SK-N-SH treated with all-trans-retinoic acid at 6 μM for 48 hours (cell line): ENCODE measurements around the gene CLCN7.

ENCODE experiments used
- ATAC-seq: fragments of 200-7000 bp; cut with Tn5 transposase; 3 replicates; pipeline ENCODE4 v1.9.1; 2020; ENCODE audit warnings: mild to moderate bottlenecking, moderate library complexity
- ARNTL ChIP-seq: fragments of 450-650 bp; formaldehyde crosslinking; IDR thresholded peaks from 2 replicates; pipeline ENCODE4 v1.5.0; 2020; ENCODE audit warnings: low read depth, mild to moderate bottlenecking, moderate library complexity, borderline replicate concordance
- BACH2 ChIP-seq: fragments of 250-450 bp; sonication (Bioruptor Pico); IDR thresholded peaks from 2 replicates; pipeline ENCODE4 v1.9.0; 2021; ENCODE audit warnings: mild to moderate bottlenecking, borderline replicate concordance
- CREB5 ChIP-seq: fragments of 250-450 bp; sonication (Bioruptor Pico); IDR thresholded peaks from 2 replicates; pipeline ENCODE4 v1.5.1; 2020; ENCODE audit warnings: low read depth, mild to moderate bottlenecking, moderate library complexity
- CSDC2 ChIP-seq: fragments of 250-450 bp; sonication (Bioruptor Pico); IDR thresholded peaks from 2 replicates; pipeline ENCODE4 v1.5.0; 2020; ENCODE audit warnings: mild to moderate bottlenecking, moderate library complexity
- CSRNP3 ChIP-seq: fragments of 250-450 bp; sonication (Bioruptor Pico); IDR thresholded peaks from 2 replicates; pipeline ENCODE4 v1.5.1; 2021; ENCODE audit warnings: mild to moderate bottlenecking, moderate library complexity
- ESRRG ChIP-seq: fragments of 250-450 bp; sonication (Bioruptor Pico); IDR thresholded peaks from 2 replicates; pipeline ENCODE4 v1.6.1; 2021; ENCODE audit warnings: mild to moderate bottlenecking
- GLIS3 ChIP-seq: fragments of 250-450 bp; sonication (Bioruptor Pico); IDR thresholded peaks from 2 replicates; pipeline ENCODE4 v1.5.0; 2020; ENCODE audit warnings: mild to moderate bottlenecking, moderate library complexity
- ISL1 ChIP-seq: fragments of 250-450 bp; sonication (Bioruptor Pico); IDR thresholded peaks from 2 replicates; pipeline ENCODE4 v2.1.2; 2022; ENCODE audit warnings: mild to moderate bottlenecking, moderate library complexity
- OSR1 ChIP-seq: fragments of 250-450 bp; sonication (Bioruptor Pico); IDR thresholded peaks from 2 replicates; pipeline ENCODE4 v1.8.0; 2022; ENCODE audit warnings: moderate library complexity, mild to moderate bottlenecking, inconsistent platforms
- PATZ1 ChIP-seq: fragments of 250-450 bp; sonication (Bioruptor Pico); IDR thresholded peaks from 2 replicates; pipeline ENCODE4 v1.8.0; 2020; ENCODE audit warnings: mild to moderate bottlenecking, moderate library complexity, borderline replicate concordance
- POU6F1 ChIP-seq: fragments of 250-450 bp; sonication (Bioruptor Pico); IDR thresholded peaks from 2 replicates; pipeline ENCODE4 v1.8.0; 2021; ENCODE audit warnings: low read depth, mild to moderate bottlenecking, moderate library complexity, borderline replicate concordance
- PPARA ChIP-seq: fragments of 250-450 bp; sonication (Bioruptor Pico); IDR thresholded peaks from 2 replicates; pipeline ENCODE4 v1.5.0; 2020; ENCODE audit warnings: mild to moderate bottlenecking, borderline replicate concordance
- RARB ChIP-seq: fragments of 250-450 bp; sonication (Bioruptor Pico); IDR thresholded peaks from 2 replicates; pipeline ENCODE4 v1.8.0; 2021; ENCODE audit warnings: mild to moderate bottlenecking, moderate library complexity
- SNAI2 ChIP-seq: fragments of 250-450 bp; sonication (Bioruptor Pico); IDR thresholded peaks from 2 replicates; pipeline ENCODE4 v1.5.0; 2020; ENCODE audit warnings: mild to moderate bottlenecking, moderate library complexity
- TCF4 ChIP-seq: fragments of 250-450 bp; sonication (Bioruptor Pico); IDR thresholded peaks from 2 replicates; pipeline ENCODE4 v1.8.0; 2021; ENCODE audit warnings: mild to moderate bottlenecking, moderate library complexity, borderline replicate concordance
- TOX ChIP-seq: fragments of 250-450 bp; sonication (Bioruptor Pico); IDR thresholded peaks from 2 replicates; pipeline ENCODE4 v1.8.0; 2021; ENCODE audit warnings: mild to moderate bottlenecking, moderate library complexity, borderline replicate concordance
- TSHZ2 ChIP-seq: fragments of 250-450 bp; sonication (Bioruptor Pico); IDR thresholded peaks from 2 replicates; pipeline ENCODE4 v1.5.0; 2020; ENCODE audit warnings: mild to moderate bottlenecking, moderate library complexity
- ZC3H10 ChIP-seq: fragments of 250-450 bp; sonication (Bioruptor Pico); IDR thresholded peaks from 2 replicates; pipeline ENCODE4 v1.5.1; 2021; ENCODE audit warnings: mild to moderate bottlenecking, moderate library complexity
- ZFP3 ChIP-seq: fragments of 250-450 bp; sonication (Bioruptor Pico); IDR thresholded peaks from 2 replicates; pipeline ENCODE4 v1.5.0; 2020; ENCODE audit warnings: mild to moderate bottlenecking, moderate library complexity
- ZFP30 ChIP-seq: fragments of 450-650 bp; formaldehyde crosslinking; IDR thresholded peaks from 2 replicates; pipeline ENCODE4 v1.5.0; 2022; ENCODE audit warnings: mild to moderate bottlenecking, moderate library complexity
- ZNF565 ChIP-seq: fragments of 450-650 bp; formaldehyde crosslinking; conservative IDR thresholded peaks from 2 replicates; pipeline ENCODE4 v1.5.0; 2020; ENCODE audit warnings: low read depth, mild to moderate bottlenecking, moderate library complexity
- ZNF70 ChIP-seq: fragments of 450-650 bp; formaldehyde crosslinking; IDR thresholded peaks from 2 replicates; pipeline ENCODE4 v1.5.0; 2020; ENCODE audit warnings: mild to moderate bottlenecking, moderate library complexity
- ZNF8 ChIP-seq: fragments of 450-650 bp; formaldehyde crosslinking; IDR thresholded peaks from 2 replicates; pipeline ENCODE4 v1.5.0; 2020; ENCODE audit warnings: mild to moderate bottlenecking, moderate library complexity

CLCN7 gene

GRCh38 chr16:1420111-1420539 lies 54.7 kb downstream of the CLCN7 start:
- ATAC-seq, result peak; percentile 14; the same call in 2 of the 3 replicates
- TF ChIP-seq ZNF8 (CRISPR knock-in tag) (no peak), ARNTL (CRISPR knock-in tag) (no peak), PATZ1 (CRISPR knock-in tag) (no peak), CSRNP3 (CRISPR knock-in tag) (no peak), ZFP3 (no peak), SNAI2 (no peak), ISL1 (no peak), ZFP30 (CRISPR knock-in tag) (no peak), TOX (CRISPR knock-in tag) (no peak), OSR1 (CRISPR knock-in tag) (no peak), RARB (CRISPR knock-in tag) (no peak), POU6F1 (CRISPR knock-in tag) (no peak), ZNF565 (CRISPR knock-in tag) (no peak), TCF4 (CRISPR knock-in tag) (no peak), TSHZ2 (no peak), BACH2 (CRISPR knock-in tag) (no peak), ESRRG (CRISPR knock-in tag) (no peak), CSDC2 (no peak)

GRCh38 chr16:1416521-1416941 lies 58.3 kb downstream of the CLCN7 start:
- ATAC-seq, result no peak
- TF ChIP-seq ZC3H10 (no peak), PPARA (CRISPR knock-in tag) (no peak), CSDC2 (no peak), POU6F1 (CRISPR knock-in tag) (no peak), OSR1 (CRISPR knock-in tag) (no peak), GLIS3 (CRISPR knock-in tag) (no peak), CREB5 (CRISPR knock-in tag) (no peak), CSRNP3 (CRISPR knock-in tag) (no peak), ISL1 (no peak), TCF4 (CRISPR knock-in tag) (no peak), ZNF70 (CRISPR knock-in tag) (no peak), TOX (CRISPR knock-in tag) (no peak), ZFP3 (no peak), ZNF8 (CRISPR knock-in tag) (no peak), BACH2 (CRISPR knock-in tag) (no peak), ZNF565 (CRISPR knock-in tag) (no peak), ESRRG (CRISPR knock-in tag) (no peak), SNAI2 (no peak)
